ENCODE data around the gene NLK.
"Not testable (repeated sequence)": the region's sequence is repeated elsewhere in the genome, so short reads cannot be mapped to it uniquely, and the experiment has no call there.

NLK gene

DNA sequence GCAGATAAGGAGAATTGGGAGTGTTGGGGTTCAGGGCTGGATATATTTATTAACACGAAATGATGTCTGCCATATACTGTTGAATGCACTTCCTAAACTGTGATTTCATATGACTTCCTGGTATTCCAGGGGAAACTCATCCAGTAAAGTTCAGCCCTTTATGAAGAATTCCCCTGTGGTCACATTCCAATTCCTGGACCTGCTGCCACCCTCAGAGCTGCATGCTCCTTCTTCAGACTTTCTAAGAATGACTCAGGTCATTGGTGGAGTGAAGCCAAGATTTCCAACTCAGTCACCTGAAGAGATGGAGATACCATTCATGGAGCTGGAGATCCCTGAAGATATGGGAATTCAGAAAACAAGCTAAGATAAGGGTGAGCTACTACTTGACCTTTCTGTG, 162.3 kb downstream of the NLK start:
- DNase-seq = no peak

DNA sequence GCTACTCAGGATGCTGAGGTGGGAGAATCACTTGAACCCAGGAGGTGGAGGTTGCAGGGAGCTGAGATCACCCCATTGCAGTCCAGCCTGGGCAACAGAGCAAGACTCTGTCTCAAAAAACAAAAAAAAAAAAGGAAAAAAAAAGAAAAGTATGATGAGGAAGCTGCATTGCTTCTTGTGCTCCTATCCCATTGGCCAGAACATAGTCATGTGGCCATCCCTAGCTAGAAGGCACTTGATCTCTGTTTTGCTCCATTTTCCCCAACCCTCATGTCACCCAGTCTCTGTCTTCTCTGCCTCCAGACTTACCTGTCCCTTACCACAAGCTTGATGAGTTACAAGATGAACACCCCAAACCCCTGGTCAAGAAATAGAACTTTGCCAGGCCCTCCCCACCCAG, 163.8 kb downstream of the NLK start:
- DNase-seq = no peak

DNA sequence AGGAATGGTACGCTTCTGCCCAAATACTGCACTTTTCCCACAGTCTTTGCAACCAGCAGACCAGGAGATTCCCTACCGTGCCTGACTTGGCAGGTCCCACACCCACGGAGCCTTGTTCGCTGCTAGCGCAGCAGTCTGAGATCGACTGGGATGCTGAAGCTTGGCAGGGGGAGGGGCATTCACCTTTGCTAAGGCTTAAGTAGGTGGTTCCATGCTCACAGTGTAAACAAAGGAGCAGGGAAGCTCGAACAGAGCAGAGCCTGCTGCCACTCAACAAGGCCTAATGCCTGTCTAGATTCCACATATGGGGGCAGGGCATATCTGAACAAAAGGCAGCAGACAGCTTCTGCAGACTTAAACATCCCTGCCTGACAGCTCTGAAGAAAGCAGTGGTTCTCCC, 169.3 kb downstream of the NLK start:
- DNase-seq = no peak

DNA sequence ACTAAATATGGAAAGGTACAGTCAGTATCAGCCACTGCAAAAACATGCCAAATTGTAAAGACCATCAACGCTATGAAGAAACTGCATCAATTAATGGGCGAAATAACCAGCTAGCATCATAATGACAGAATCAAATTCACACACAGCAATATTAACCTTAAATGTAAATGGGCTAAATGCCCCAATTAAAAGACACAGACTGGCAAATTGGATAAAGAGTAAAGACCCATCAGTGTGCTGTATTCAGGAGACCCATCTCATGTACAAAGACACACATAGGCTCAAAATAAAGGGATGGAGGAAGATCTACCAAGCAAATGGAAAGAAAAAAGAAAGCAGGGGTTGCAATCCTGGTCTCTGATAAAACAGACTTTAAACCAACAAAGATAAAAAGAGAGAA, 171.1 kb downstream of the NLK start:
- DNase-seq = not testable (repeated sequence)

DNA sequence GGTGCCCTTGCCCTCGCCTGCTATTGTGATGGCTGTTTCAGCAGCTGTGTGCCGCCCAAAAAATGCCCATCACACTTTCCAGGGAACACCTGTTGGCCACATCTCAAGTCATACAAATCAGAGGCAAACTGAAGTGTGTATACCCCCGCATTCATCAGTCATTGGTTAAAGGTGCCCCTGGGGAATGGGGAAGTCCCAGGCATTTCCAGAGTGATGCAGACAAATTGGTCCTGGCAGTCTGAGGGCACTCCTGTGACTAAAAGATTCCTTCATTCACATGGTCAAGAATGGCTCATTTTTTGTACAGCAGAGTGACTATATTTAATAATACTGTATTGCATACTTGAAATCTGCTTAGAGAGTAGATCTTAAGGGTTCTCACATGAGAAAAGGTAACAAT, 173.6 kb downstream of the NLK start:
- DNase-seq = peak in 1 of 2 donors; percentile 44

DNA sequence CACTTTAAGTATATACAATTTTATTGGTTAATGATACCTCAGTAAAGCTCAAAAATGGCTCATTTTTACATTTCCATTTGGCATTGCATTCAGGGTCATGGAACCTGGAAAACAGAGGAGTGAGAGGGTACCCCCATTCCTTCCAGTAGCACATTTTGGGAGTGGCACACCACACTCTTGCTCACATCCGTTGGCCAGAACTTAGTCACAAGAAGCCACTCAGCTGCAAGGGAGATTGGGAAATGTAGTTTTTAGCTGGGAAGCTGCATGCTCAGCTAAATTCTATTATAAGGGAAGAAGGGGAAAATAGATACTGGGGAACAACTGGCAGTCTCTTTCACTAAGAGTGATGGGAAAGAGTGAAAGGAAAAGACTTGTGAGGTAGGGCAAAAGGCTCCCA, 174.1 kb downstream of the NLK start:
- DNase-seq = peak; percentile 31 to 46

DNA sequence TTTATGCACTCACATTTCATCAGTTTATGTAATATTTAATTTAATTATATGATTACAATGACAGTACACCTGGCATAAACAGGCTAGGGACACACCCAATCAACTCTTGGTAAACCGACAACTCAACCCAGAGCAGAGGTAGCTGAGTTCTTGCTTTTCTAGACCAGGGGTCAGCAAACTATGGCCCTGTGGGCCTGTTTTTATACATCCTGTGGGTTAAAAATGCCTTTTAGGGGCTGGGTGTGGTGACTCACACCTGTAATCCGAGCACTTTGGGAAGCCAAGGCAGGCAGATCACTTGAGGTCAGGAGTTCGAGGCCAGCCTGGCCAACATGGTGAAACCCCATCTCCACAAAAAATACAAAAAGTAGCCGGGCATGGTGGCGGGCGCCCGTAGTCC, 177.3 kb downstream of the NLK start:
- DNase-seq = no peak

DNA sequence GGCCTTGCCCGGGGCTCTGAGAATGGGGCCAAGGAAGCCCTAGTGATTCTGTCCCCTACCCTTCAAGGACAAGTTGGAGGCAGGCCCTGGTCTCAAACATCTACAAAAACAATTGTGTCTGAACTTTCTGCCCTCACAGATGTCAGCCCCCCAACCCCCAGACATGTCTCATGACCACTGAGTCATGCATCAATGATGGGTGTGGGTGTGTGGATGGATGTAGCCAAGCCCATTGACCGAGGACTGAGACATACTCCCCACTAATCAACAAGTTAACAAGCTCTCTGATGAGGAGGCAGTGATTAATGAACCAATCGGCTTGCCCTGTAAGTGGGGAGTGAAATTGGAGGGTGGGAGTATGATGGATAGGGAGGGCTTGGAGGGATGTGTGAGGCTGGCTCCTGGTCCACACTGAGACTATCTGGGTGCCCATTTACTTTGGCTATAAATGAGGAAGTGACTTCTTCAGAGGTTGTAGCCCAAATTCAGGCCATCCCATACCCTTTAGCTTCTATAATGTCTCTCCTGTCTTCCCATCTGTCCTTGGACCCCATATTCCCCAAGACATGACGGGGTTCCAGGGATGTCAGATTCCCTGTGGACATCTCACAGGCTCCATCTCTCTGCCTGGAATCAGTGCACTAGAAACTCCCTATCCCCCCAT, 179.4 kb downstream of the NLK start:
- DNase-seq = no peak

DNA sequence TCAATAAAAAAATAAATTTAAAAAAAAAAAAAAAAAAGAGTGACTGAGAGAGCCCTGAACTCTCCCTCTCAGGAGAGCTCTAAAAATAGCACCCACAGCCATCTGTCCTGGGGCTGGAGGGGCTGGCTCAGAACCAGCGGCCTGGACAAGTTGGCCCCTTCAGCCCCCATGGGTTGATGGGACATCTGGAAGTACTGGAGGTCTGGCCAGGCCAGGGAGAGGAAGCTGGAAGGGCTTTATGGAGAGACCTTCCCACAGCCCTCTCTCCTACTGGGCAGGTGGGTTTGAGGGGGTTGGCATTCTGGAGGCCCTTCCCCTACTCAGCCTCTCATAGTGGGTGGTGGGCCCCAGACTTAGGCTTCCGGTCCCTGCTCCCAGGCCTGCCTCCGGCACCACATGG, 182.8 kb downstream of the NLK start:
- DNase-seq = no peak

DNA sequence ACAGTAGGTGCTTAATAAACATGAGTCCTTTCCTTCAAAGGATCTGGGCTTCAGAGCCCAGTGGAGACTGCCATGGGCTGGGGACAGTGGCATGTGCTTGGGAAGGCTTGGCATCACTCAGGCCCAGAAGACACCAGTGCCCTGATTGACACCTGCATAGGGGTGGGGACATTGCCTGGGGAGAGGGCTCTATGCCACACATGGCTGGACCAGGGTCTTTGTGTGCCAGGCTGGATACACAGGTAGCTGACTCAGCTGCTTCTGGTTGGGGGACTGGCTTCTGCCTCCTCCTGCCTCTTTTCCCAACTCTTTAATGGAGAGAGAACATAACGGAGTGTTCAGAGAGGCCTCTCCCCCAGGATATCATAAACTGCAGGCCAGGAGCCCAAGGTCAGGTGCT, 183.4 kb downstream of the NLK start:
- DNase-seq = no peak

DNA sequence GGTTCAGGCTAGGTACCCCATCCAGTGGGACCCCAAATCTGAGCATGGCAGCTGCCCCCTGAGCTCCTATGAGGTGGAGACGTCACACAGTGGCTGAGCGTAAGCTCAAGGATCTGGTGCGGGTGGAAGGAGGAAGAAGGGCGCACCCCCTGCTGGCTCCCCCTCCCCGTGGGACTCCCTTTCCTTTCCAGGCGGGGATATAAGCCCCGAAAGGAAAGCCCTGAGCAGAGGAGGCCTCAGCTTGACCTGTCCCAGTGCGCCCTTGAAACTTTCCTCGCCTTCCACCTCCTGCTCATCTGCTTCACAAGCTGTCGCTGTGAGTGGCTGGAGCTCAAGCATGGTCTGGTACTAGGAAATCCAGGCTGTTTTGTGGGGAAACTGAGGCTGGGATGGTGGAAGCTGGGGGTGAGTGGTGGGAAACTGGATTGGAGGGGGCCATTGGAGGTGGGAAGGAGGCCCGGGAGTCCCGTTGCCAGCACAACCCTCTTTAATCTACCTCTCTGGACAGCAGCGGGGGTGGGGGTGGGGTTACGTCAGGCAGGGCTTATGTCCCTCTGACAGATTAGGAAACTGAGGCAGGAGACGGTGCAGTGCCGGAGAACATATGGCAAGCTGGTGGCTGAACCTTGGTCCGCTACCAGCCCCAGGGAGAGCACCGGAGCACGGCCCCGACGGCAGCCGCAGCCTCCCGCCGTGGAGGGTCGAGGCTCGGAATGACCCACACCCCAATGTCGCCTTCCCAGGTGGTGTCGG, 184.3 kb downstream of the NLK start:
- DNase-seq = no peak

DNA sequence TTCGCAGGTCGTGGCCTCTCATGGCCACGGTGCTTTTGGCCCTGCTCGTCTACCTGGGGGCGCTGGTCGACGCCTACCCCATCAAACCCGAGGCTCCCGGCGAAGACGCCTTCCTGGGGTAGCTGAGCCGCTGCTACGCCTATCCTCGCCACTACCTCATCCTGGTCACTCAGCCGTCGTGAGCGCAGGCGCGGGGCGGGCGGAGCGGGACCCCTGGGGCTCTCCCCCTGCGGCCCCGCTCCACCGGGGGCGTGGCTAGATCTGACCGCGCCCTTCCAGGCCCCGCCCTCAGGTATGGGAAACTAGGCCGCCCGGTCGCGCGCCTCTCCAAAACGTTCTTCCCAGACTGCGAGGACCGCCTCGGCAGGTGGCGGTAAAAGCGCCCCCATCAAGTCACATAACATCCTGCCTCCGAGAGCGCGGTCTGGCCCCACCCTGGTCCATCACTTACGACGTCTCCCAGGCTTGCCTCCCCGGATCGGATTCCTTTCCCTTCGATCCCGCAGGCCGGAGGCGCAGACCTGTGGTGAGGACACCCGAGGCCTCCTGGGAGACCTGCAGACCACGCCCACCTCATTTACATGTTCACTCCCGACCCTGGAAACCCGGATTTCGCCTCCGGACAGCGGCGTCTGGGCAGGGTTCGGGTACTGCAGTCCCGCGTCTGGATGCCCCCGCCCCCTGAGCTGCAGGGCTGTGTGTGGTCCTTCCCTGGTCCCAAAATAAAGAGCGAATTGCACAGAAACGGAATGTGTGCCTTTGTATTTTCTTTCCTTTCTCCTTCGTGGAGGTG, 185.0 kb downstream of the NLK start:
- peak in 1 of 2 donors; percentile 6 for DNase-seq

DNA sequence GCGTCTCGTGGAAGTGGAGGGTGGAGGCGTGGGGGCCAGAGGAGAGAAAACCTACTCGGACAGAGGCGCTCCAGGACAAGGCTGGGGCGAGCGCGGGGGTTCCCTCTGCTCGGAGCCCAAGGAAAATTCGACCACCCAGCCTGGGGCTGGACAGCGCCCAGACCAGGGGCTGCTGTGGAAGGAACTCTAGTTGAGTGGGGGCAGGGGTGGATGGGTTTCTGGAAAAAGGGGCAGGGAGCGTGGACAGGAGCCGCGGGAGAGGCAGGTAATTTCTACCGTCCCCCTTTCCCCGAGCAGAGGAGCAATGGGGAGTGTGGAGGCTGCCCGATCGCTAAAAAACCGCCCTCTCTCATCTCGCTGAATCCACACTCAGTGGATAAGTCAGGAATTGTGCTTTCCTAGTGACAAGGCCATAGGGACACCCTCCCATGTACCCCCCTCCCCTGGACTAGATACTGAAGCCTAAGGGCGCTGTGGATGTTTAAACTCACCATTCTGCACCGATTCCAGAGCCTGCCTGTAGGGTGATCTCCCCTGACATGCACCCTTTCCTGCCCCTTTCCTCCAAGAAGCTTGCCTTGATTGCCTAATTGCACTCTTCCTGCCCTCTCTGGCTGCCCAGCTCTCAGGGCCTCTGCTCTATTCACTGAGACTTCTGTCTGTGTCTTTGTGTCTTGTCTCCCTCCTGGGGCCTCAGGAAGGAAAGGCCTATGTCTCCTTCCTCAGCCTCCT, 185.8 kb downstream of the NLK start:
- DNase-seq = no peak

DNA sequence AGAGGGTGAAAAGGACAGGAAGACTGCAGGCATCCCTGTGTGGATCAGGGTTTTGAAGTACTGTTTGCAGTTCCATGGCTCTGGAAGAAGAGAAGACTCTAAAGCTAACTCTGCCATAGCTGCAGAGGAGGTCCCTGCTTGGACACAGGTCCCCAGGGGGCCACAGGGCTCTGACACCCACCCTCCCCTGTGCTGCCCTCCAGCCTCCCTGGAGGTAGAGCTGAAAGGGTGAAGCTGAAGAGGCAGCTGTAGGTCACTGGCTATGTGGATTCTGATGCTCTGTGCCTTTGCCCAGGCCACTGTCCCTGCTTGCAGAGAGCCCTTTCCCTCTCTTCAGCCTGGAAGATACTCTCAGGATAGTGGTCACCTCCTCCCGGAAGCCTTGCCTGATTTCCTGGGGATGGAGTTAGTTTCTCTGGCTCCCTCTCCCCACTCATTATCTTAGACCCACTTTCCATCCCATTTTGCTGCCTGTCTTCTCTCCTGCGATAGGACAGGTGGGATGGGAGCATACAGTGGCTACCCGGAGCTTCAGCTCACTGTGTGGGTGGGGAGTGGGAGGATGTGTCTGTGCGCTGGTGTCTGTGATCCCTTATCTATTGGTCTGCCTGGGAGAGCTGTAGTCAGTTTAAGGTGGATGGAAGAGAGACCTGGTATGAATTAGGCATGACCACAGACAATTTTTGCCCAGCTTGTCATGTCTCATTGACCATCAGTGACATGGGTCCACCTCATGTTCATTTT, 186.7 kb downstream of the NLK start:
- no peak for DNase-seq

DNA sequence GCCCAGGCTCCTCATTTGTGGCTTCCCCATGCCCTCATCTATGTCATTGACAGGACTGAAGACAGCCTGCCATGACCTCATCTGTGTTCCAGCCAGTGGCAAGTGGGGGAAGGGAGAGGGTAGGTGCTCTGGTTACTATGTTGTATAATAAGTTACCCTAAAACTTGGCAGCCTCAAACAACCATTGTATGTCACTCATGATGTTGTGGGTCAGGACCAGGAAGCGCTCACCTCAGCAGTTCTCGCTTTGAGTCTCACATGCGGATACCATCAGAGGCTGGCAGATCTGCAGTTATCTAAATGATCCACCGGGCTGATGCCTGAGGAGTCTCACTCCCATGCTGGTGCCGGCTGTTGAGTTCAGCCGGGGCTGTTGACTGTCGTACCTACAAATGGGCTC, 187.5 kb downstream of the NLK start:
- DNase-seq = no peak

DNA sequence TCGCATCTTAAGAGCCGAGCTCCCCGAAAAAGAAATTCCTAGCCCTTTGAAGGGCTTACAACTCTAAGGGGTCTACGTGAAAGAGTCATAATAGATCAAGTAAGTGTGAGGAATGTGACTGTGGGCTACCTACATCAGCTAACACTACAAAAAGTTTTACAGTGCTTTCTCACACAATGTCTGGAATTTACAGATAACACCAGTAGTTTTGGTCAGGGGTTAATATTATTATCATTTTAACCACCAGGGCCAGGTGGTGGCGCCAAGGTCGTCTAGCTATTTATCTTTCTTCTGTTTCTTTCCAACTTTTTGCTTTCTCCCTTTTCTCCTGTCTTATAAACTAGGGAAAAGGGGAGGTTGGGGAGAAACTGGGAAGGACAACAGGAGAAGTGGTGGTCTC, 188.1 kb downstream of the NLK start:
- DNase-seq = not testable (repeated sequence)

DNA sequence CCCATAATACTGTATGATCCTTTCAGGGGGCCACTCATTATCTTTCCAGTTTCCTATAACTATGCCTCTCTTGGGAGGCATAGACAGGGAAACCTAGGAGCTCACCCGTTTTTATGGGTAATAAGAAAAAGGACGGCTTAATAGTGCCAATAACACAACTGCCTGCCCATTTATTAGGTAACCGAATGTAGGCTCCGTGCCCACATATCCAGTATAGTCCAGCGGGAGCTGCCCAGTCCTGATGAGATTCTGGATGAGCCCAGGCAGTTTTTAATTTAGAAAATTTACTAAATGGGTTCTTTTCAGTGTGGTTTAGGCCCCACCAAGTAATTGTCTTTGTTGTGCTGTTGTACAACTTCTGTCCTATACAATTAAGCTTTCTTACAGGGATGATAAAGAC, 189.1 kb downstream of the NLK start:
- DNase-seq = not testable (repeated sequence)

DNA sequence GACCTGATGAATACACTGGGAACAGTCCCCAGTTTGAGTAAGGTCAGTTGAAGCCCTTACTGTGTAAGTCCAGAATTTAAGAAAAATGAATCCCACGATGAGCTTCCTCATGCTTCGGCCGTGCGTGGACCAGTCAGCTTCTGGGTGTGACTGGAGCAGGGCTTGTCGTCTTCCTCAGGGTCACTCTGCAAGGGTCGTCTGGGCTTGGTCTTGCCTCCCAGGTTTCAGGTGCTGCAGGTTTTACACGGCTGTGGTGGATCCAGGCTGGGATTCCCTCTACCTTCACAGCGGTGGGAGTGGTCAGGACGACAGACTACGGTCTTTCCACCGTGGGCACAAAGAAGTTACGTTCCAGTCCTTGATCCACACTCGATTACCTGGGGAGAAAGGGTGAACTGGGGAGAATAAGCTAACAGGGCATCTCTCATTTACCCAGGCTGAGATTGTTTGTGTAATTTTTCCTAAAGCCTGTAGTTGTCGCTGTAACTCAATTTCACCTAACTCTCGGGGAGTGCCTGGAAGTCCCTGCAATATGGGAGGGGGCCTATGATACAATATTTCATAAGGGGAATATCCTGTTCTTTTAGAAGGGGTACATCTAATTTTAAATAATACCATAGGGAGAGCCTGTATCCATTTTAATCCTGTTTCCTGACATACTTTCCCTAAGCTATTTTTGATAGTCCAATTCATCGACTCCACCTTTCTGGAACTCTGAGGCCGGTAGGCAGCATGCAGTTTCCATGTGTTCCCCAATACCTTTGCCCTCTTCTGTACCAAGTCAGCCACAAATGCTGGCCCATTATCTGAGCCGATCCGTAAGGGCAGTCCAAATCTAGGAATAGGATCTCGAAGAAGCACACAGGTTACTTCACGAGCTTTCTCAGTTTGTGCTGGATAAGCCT, 190.7 kb downstream of the NLK start:
- DNase-seq = not testable (repeated sequence)

DNA sequence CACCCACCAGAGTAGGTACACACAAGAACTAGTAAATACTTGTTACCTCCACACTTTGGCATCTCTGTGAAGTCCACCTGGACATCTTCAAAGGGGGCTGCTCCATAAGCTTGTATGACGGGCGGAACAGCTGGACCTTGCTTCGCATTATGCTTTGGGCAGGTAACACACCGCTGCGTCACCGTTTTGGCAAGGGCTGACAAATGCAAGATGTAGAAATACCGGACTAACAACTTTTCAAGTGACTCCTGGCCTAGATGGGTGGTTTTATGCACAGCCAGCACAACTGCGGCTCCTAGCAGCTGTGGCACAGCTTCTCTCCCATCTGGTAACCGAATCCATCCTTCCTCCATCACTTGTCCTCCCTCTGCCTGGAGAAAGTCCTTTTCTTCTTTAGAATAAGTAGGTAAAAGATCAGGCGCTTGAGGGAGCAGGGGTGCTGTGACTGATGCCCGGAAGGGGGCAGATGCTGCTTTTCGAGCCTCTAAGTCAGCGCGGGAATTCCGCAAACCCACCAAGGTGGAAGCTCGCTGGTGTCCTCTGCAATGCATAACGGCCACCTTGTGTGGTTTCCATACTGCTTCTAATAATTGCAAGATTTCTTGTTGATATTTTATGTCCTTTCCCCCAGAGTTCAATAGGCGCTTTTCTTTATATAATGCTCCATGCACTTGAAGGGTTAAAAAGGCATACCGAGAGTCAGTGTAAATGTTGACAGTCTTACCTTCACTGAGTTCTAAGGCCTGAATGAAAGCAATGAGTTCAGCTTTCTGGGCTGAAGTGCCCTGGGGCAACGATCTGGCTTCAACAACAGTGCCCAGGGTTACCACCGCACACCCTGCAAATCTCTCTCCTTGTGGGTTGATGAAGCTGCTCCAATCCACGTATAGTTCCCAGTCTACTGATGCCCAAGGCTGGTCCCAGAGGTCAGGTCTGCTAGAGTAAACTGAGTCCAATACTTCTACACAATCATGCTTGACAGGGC, 191.7 kb downstream of the NLK start:
- not testable (repeated sequence) for DNase-seq

Data from inflammatory macrophage treated with lipopolysaccharide for 1 hour (primary cell).